GM19468 (cell line): Measurements from ENCODE around the gene AP3B1.

Experiments used
- ATAC-seq: cut with Tn5 transposase; IDR thresholded peaks from one replicate; pipeline ENCODE4 v1.9.1; 2021; ENCODE audit warnings: mild to moderate bottlenecking, moderate library complexity, moderate number of reproducible peaks; ENCODE audit not compliant: unreplicated experiment; ENCODE audit errors: extremely low read depth

AP3B1 gene

DNA sequence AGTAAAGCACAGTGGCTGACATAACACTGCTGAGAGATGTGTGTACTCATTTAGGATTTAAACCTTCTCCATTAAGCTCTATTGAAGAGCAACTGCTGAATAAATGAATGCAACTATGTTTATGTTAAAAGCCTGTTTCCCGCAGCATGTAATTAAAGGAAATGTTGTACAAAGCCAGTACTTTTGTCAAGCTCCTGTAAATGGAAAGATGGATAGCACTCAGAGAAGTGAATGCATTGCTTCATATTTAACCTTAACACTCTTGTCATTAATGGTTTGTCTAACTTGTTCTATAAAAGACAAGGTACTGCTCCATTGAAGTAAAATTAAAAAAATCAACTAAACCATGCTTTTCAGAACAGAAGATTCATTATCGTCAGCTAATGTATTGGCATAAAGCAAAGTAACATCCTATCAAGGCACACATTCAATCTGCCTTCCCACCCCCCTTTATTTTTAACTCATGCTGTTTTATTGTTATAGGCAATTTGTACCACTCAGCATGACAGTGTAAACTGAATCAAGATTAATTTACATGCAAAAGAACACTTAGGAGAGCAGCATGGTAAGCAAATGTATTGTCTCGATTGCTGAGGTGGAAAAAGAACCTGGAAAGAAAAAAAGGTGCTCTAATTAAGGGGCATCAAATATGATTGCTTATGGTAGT, 277.5 kb downstream of the AP3B1 start:
- no peak for ATAC-seq

- ATAC-seq, result no peak
These were observed 284.5 kb downstream of the AP3B1 start for GRCh38 chr5:78009937-78010527.

DNA sequence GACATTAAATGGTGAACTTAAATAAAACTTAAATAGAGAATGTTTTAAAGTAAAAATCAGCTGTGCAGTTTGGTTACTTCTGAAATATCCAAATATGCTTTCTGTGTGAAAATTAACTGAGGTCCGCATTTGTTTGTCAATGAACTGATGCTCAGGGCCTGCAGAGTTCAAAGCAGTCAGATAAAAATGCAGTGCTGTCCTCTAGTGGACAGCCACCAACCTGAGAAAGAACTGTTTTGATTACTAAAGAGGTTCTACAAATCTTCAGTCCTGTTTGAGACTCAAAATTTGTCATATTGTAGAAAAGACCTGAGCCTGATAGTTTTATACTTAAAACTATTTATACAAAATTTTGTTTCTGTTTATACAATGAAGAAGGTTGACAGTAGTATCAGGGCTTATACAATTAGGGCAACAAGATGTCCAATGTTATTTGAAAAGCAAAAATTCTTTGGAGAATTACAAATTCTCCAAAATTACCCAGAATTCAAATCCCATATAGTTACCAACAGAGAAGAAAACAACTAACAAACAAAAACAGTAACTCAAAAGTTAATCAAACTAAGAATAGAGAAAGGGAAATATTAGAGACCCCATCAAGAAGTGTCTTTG, 286.0 kb downstream of the AP3B1 start:
- ATAC-seq, result no peak

DNA sequence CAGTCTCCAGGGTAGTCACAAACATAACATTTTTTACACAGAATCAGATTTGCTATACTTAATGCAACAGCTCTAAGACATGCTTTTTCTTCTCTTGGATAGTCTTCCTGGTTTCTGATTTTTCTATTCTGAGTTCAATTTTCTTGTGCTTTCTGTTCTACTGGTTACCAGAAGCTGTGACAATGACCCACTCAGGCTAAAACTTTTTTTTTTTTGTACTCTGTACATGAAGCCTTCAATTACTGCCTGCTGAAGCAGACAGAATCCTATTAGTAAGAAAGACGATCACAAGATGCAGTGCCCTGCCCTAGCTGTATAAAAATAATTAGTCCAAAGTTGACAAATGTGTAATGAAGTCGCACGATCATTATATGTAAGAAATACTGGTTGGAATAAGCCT, 287.3 kb downstream of the AP3B1 start:
- ATAC-seq, result no peak

GRCh38 chr5:78006449-78006848, 288.0 kb downstream of the AP3B1 start:
- no peak for ATAC-seq

DNA sequence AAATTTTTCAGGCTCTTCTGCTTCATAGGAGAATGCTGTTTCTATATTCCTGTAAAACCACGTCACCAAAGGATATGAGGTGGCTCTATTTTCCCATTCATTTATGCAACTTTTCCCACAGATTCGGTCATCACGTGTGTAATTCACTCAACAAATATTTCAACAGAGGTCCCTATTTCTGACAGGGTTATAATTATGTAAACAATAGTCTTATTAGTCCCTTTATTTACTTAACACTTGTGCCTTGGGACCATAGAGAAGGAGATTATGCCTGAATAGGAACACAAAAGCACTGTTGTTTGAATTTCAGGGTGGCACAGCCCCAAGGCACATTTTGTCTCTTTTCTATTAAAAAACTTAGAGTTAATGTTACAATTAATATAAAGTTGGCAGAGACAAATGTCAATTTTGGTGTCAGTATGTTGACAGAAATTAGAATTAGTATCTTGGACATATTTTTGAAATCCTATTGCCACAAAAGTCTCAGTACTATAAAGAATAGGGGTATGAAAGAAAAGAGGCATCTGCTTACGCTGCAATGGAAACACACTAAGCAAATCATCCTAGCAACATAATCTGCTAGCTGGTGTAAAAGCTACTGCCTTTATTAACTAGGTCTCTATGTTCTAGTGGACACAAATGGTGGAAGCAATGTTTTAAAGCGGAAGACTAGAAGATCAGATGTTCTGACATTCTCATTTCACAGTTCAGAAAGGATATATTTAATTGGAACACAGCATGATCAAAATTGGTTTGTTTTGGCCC, 289.3 kb downstream of the AP3B1 start:
- ATAC-seq, result no peak

DNA sequence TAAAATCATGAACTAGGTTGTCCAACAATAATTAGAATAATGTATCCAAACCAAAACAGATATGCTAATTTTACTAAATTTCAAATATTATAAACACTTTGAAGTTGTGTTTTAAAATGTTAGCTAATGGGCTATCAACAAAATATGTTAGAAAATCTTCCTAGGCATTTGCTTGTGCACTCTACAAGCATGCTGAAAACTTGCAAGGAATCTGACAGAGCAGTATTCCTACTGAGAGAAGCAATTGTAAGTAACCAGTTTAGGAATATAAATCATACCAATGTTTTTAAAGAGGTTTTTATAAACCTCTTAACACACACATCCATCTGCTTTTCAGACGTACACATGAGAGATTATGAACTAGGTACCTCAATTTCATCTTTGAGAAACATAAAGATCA, 289.9 kb downstream of the AP3B1 start:
- ATAC-seq, result no peak

- no peak for ATAC-seq
These were observed 290.6 kb downstream of the AP3B1 start for GRCh38 chr5:78003919-78004318.

DNA sequence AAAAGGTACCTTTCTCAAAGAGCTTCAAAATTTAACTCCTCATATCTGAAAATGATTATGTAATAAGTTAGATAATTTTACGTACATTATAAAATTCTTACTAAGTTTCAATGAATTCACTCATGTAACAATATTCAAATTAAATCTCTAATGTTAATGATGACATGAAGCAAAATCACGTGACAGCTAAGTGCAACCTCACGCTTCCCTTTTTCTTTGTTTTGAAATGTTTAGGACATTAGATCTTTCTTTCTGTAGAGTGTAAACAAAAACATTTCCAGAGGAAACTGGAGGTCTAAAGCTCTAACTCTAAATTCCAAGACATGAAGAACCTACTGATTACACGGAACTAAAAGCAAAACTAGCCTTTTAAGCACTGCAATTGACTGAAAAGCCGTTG, 291.0 kb downstream of the AP3B1 start:
- ATAC-seq, result no peak

DNA sequence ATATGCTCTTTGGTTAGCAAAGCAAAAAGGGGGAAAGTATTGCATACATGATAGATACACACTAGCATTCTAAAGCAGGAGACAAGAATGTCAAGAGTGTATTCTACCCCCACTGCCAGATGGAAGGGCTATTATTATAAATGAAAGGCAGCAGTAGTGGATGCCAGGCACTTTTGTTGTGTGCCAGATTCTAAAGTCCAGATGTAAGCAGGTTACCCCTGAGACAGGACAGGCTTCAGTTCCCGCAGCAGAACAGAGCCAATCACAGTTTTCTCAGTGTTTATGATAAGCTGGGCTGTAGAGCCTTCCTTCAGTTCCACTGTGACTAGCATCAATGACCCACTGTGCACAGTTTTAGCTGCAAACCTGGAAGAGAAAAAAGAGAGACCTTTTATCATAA, 291.8 kb downstream of the AP3B1 start:
- ATAC-seq, result no peak

GRCh38 chr5:78001197-78001596, 293.3 kb downstream of the AP3B1 start:
- no peak for ATAC-seq

DNA sequence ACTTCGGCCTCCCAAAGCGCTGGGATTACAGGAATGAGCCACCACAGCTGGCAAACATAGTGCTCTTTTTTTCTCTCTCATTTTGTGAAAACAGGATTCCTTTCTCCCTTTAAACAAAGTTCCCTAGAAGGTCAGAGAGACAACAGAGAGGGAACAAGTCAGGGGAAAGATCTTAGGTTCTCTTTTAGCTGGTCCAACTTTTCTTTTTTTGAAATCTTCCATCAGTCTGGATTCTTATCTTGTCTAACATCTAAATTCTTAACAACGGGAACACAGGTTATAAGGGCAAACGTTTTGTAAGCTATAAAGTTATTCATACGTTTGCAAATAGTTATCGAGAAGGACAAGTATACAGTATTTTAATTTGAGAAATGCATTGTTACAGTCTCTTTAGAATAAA, 294.3 kb downstream of the AP3B1 start:
- ATAC-seq, result no peak

DNA sequence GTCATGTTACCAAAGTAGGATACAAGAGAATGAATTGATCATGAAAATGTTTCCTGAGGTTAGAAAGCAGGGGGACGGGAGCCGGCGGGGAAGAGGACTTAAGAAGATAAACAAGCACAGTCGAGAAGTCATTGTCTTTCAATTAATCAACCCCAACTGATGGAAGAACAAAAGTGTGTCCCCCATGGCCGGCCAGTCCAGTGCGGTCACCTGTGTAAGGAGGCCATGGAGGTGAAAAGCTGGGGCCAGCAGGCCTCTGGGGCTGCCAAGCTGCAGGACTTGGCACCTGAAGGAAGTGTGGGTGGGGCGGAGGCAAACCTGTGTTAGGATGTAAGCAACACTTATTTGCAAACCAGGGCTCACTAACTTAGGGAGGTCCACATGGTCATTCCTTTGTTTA, 295.1 kb downstream of the AP3B1 start:
- ATAC-seq, result no peak

DNA sequence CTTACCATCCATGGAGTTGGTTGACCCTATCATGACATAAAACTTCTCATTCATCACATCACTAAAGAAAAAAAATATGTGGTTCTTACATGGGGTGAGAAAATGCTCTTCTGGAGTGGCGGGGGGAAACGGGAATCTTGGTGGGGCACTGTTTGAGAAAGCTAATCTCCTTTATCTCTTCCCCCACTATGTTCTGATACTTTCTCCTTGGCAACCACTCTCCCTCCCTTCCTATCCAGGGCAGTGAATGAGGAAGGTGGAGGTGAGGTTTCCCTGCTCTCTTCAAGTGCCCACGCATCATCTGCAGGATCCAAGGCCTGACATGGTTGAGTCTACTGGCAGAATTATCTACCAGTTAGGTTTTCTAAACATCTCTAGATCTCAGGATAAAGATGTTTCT, 297.6 kb downstream of the AP3B1 start:
- no peak for ATAC-seq

DNA sequence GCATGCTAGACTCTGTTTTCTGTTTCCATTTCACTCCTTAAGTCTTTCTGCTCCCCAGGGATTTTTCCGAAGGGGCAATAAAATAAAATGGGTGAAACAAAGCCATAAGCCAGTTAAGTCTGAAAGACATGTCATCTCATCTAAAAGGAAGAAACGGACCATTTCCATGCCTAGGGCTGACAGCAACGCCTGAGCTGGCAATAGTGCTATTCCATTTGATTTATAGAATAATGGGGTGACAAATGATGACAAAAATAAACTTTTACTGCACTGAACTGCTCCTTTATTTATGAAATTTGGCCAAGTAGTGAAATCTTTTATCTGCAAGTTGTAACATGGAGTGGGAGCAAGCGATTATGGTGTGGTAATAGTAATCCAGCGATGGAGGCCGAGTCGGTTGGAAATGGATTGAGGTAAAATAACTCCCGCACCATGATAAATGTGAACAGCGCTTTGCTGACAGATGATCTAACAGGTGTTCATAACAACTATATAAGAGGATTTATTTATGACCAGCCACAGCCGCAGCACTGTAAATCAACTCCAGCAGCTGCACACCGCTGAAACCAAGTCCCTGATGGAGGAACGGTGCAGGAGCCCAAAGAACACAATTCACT, 298.6 kb downstream of the AP3B1 start:
- no peak for ATAC-seq

DNA sequence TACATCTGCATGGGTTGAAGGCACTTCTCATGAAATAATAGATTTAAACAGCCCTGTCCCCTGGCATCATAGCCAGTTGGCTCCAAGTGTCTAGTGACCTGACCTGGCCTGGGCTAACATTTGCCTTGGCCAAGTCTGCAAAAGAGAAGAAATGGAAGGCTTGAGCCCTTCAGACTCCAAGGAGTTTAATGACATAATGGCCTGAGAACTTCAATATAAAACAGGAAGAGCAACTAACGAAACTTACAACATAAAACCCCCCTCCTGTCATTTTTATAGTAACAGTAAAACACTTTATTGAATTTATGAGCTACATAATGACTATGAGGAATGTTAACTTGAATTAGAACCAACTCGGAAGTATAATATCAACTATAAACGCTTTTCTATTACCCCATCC, 299.6 kb downstream of the AP3B1 start:
- ATAC-seq, result no peak

GRCh38 chr5:77993855-77994318, 300.6 kb downstream of the AP3B1 start:
- no peak for ATAC-seq

DNA sequence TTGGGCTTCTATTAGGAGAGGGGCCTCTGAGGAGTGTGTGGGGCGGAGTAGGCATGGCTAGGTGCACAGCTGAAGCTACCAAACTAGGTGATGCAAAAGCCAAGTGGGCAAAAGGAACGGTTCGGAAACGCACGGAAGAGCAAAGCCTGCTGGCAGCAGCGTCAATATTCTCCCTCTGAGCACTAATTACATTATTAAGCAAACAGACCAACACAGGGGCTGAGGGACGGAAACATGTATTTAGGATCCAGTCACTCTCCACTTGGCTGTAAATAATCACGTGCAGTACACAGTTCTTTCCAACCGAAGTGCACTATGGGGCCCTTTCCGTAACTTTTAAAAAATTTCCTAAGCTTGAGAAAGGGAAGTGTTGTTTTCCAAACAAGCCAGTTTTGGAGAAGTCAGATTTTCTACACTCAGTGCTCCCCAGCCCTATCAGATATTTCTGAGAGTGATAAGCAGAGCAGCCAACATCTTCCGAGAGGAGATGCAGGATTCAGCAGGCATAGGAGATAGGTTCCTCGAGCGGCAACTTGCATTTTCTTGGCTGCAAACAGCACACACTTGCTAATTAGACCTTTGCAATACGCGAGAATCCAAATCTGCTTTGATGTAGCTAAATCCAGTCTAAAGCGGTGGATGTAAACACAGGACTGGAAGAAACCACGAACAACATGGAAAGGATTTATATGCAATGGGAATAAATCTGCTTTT, 301.2 kb downstream of the AP3B1 start:
- ATAC-seq, result no peak

GRCh38 chr5:77991084-77991483, 303.4 kb downstream of the AP3B1 start:
- no peak for ATAC-seq

DNA sequence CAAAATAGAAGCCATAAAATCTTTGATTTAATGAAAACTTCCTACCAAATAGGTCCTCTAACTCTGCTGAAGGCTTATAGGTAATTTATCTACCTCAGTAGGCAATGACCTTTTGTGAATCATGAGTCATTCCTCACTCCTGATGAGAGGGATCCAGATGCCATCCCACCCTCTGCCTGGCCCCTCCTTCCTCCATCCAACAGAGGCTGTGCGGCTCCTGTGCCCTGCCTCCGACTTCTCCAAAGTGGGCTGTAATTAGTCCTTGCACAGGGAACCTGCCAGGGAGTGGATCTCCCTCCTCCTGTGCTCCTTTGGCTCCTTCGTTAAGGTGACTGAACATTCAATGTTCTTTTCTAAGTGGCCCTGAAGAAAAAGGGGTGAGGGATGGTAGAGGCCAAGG, 304.5 kb downstream of the AP3B1 start:
- ATAC-seq, result no peak
